C4-2B (cell line): ENCODE results near the gene IGF2BP1.

Experiments used
- ZFX ChIP-seq: fragments of 450-650 bp; IDR thresholded peaks from 2 replicates; pipeline ENCODE4 v1.6.1; 2017
- TF ChIP-seq, protein P1 (sequence below): fragments of 450-650 bp; conservative IDR thresholded peaks from 2 replicates; pipeline ENCODE4 v1.5.1; 2017; ENCODE audit warnings: mild to moderate bottlenecking

DNA sequence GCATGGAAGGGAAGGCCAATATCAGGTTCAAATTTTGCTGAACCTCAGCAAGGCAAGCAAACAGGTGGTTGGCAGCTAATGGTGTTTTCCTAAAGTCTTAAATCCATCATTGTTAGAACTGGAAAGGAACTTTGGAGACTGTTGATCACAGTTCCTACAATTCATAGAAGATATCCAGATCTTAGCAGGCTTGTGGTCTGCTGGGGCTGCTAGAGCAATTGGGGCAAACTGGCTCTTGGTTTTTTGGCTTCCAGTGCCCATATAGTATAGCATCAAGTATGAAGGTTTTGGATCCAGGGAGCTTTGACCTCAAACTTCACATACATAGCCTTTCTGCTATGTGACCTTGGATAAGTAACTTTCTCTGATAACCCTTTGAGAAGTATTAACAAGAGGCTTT lies 49.7 kb downstream of the IGF2BP1 start:
- TF ChIP-seq, protein P1, sequence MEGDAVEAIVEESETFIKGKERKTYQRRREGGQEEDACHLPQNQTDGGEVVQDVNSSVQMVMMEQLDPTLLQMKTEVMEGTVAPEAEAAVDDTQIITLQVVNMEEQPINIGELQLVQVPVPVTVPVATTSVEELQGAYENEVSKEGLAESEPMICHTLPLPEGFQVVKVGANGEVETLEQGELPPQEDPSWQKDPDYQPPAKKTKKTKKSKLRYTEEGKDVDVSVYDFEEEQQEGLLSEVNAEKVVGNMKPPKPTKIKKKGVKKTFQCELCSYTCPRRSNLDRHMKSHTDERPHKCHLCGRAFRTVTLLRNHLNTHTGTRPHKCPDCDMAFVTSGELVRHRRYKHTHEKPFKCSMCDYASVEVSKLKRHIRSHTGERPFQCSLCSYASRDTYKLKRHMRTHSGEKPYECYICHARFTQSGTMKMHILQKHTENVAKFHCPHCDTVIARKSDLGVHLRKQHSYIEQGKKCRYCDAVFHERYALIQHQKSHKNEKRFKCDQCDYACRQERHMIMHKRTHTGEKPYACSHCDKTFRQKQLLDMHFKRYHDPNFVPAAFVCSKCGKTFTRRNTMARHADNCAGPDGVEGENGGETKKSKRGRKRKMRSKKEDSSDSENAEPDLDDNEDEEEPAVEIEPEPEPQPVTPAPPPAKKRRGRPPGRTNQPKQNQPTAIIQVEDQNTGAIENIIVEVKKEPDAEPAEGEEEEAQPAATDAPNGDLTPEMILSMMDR, result no peak
- no peak for TF ChIP-seq ZFX
